Pulmonary artery endothelial cell (primary cell): ENCODE results near the gene SELENON. TPM values are rescaled to one million over a fixed set of nuclear protein-coding genes. Genes with fewer than 3 reads are reported as not detected.

Experiments used
- DNase-seq: peaks from one replicate; pipeline ENCODE4 v3.0.0-alpha.2; 2011; ENCODE audit warnings: low read depth, low spot score
- total RNA-seq: library from RNA; depleted of rRNA; stranded (reverse); fragments of >200 nt; gene quantifications from 2 replicates; pipeline ENCODE4 v1.2.3, GENCODE V29; 2014

Gene SELENON
- 22.0 and 33.2 TPM in 2 replicates for total RNA-seq

- no peak for DNase-seq
Observed at GRCh38 chr1:25799935-25800702, at the start of gene SELENON. TSS of gene SELENON (plus strand) at chr1:25800193. CDS start at chr1:25800231, 38 bp downstream.

- DNase-seq: no peak
Observed at GRCh38 chr1:25750923-25751605, 48.9 kb upstream of the SELENON start.

- no peak for DNase-seq
Observed at GRCh38 chr1:25754470-25755181, 45.4 kb upstream of the SELENON start.

GRCh38 chr1:25755475-25756125, 44.4 kb upstream of the SELENON start:
- no peak for DNase-seq

- no peak for DNase-seq
Observed at GRCh38 chr1:25756215-25756614, 43.8 kb upstream of the SELENON start.

GRCh38 chr1:25757151-25757845, 42.7 kb upstream of the SELENON start:
- DNase-seq: no peak

GRCh38 chr1:25757846-25758185, 42.2 kb upstream of the SELENON start:
- DNase-seq: no peak

GRCh38 chr1:25758466-25759070, 41.4 kb upstream of the SELENON start:
- no peak for DNase-seq

- no peak for DNase-seq
Observed at GRCh38 chr1:25760122-25760719, 39.8 kb upstream of the SELENON start.

GRCh38 chr1:25760871-25761270, 39.1 kb upstream of the SELENON start:
- no peak for DNase-seq

- no peak for DNase-seq
Observed at GRCh38 chr1:25763493-25763892, 36.5 kb upstream of the SELENON start.

GRCh38 chr1:25765136-25765922, 34.7 kb upstream of the SELENON start:
- DNase-seq: no peak

- no peak for DNase-seq
Observed at GRCh38 chr1:25765923-25766589, 33.9 kb upstream of the SELENON start.

- no peak for DNase-seq
Observed at GRCh38 chr1:25766721-25767436, 33.1 kb upstream of the SELENON start.

GRCh38 chr1:25767437-25767770, 32.6 kb upstream of the SELENON start:
- DNase-seq: no peak

GRCh38 chr1:25768999-25769398, 31.0 kb upstream of the SELENON start:
- no peak for DNase-seq

- DNase-seq: no peak
Observed at GRCh38 chr1:25769625-25770383, 30.2 kb upstream of the SELENON start.
